ENCODE measurements around the gene PLCXD3.

- no peak for TF ChIP-seq CTCF (IDR thresholded peaks at IDR 0.05 in 2 of 3, conservative IDR thresholded peaks at IDR 0.05 in 1 of 3; ENCODE audit: insufficient read depth in 2 of 3, low read depth in 1 of 3, low read length in 3 of 3)
- no peak for TF ChIP-seq ZNF717 (CRISPR knock-in tag; IDR thresholded peaks at IDR 0.05)
- TF ChIP-seq POLR2A (conservative IDR thresholded peaks at IDR 0.05) = no peak
- no peak for TF ChIP-seq ZNF23 (CRISPR knock-in tag; IDR thresholded peaks at IDR 0.05)
Measured at GRCh38 chr5:41296066-41296465, 214.3 kb downstream of the PLCXD3 start.

Data from K562 (cell line).